NB4 (cell line): Measurements from ENCODE around the gene DNAJA4.

Experiments
- POLR2A ChIP-seq: IDR thresholded peaks from 2 replicates; pipeline ENCODE4 v1.6.1; 2011; ENCODE audit warnings: mild to moderate bottlenecking; ENCODE audit not compliant: insufficient read length; ENCODE audit errors: extremely low read depth
- TF ChIP-seq, protein P1 (sequence below): IDR thresholded peaks from one replicate; pipeline ENCODE4 v1.5.1; 2012; ENCODE audit warnings: low read depth, low read length

GRCh38 chr15:78312536-78312935 is 48.2 kb downstream of the DNAJA4 start:
- TF ChIP-seq, protein P1, sequence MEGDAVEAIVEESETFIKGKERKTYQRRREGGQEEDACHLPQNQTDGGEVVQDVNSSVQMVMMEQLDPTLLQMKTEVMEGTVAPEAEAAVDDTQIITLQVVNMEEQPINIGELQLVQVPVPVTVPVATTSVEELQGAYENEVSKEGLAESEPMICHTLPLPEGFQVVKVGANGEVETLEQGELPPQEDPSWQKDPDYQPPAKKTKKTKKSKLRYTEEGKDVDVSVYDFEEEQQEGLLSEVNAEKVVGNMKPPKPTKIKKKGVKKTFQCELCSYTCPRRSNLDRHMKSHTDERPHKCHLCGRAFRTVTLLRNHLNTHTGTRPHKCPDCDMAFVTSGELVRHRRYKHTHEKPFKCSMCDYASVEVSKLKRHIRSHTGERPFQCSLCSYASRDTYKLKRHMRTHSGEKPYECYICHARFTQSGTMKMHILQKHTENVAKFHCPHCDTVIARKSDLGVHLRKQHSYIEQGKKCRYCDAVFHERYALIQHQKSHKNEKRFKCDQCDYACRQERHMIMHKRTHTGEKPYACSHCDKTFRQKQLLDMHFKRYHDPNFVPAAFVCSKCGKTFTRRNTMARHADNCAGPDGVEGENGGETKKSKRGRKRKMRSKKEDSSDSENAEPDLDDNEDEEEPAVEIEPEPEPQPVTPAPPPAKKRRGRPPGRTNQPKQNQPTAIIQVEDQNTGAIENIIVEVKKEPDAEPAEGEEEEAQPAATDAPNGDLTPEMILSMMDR: no peak
- no peak for TF ChIP-seq POLR2A
